GM12865 (cell line): Measurements from ENCODE around the gene RAB3IP.

Experiments used
- DNase-seq: peaks from one replicate; pipeline ENCODE4 v3.0.0; 2010; ENCODE audit warnings: low read depth
- H3K4me3 ChIP-seq: 2 replicates; pipeline ENCODE4 v1.5.1; 2011; ENCODE audit warnings: mild to moderate bottlenecking, low read depth, low read length, control low read depth
- TF ChIP-seq, protein P1 (sequence below): IDR thresholded peaks from 2 replicates; pipeline ENCODE4 v1.5.1; 2011; ENCODE audit warnings: low read length, control low read depth, low read depth, inconsistent platforms; ENCODE audit not compliant: insufficient read depth; ENCODE audit errors: missing control alignments

Gene RAB3IP

DNA sequence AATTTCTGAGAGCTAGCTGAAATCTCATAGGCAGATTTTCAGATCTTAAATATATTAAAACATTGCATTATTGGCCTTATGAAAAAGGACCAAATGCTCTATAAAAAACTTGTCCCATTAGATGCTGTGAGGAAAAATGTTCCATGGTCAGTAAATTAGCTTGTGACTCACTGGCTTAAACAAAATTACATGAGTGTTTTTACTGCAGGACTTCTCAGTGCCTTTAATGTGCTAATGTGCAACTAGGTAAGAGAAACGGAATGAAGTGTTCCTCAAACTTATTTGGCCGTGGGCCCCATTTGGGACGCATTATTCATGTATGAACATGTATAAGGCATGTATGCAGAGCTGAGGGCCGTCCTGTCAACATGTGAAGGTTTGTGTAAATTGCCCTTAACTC lies 128.0 kb downstream of the RAB3IP start:
- H3K4me3 ChIP-seq, result no peak overlapping the region
- no peak for DNase-seq
- TF ChIP-seq, protein P1, sequence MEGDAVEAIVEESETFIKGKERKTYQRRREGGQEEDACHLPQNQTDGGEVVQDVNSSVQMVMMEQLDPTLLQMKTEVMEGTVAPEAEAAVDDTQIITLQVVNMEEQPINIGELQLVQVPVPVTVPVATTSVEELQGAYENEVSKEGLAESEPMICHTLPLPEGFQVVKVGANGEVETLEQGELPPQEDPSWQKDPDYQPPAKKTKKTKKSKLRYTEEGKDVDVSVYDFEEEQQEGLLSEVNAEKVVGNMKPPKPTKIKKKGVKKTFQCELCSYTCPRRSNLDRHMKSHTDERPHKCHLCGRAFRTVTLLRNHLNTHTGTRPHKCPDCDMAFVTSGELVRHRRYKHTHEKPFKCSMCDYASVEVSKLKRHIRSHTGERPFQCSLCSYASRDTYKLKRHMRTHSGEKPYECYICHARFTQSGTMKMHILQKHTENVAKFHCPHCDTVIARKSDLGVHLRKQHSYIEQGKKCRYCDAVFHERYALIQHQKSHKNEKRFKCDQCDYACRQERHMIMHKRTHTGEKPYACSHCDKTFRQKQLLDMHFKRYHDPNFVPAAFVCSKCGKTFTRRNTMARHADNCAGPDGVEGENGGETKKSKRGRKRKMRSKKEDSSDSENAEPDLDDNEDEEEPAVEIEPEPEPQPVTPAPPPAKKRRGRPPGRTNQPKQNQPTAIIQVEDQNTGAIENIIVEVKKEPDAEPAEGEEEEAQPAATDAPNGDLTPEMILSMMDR, result no peak

DNA sequence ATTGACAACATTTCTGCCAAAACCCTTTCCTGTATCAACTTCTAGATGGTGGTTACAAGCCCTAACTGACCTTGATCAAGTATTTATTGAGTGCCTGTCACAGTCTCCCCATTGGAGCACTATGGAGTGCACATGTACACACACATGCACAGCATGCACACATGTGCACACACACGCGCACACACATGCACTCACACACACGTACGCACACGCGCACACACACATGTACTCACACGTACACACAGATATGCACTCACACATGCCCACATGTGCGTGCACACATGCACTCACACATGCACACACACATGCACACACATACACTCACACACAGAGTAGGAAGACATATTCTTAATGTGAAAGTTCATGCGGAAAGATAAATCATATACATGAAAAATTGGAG lies 130.0 kb downstream of the RAB3IP start:
- no peak for DNase-seq
- no peak overlapping the region for H3K4me3 ChIP-seq
- TF ChIP-seq, protein P1, result no peak

DNA sequence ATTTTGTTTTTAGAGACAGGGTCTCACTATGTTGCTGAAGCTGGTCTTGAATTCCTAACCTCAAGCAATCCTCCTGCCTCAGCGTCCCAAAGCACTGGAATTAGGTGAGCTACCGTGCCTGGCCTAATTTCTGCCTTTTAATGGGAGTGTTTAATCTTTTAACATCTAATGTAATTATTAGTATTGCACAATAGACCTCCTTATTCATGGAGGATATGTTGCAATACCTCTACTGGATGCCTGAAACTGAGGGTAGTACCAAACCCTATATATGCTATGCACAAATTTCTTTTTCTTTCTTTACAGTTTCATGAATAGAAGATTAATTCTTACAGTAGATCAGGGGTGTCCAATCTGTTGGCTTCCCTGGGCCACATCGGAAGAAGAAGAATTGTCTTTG lies 134.1 kb downstream of the RAB3IP start:
- TF ChIP-seq, protein P1, result no peak

More for the DNA sequence above, 134.1 kb downstream of the RAB3IP start:
- H3K4me3 ChIP-seq, result no peak overlapping the region
- no peak for DNase-seq
